Prostate gland (tissue), 2 donors: ENCODE results near the gene MCEMP1. TPM values are rescaled to one million over a fixed set of nuclear protein-coding genes. Genes with fewer than 3 reads are reported as not detected.

ENCODE experiments used
- DNase-seq: peaks from one replicate; pipeline ENCODE4 v3.0.0-alpha.2; 2019; ENCODE audit warnings: low spot score
- H3K27ac ChIP-seq, 2 donors: fragments of 200-600 bp; sonication (generic); 2 replicates each; pipeline ENCODE4 v1.5.1; 2017 to 2019
- H3K27me3 ChIP-seq: fragments of 200-600 bp; sonication (generic); replicated peaks from 2 replicates; pipeline ENCODE4 v1.5.1; 2019; ENCODE audit not compliant: insufficient read depth
- H3K36me3 ChIP-seq, 2 donors: fragments of 200-600 bp; sonication (generic); 1 replicate in 1 of 2; 2 replicates in 1 of 2; pipeline versions ENCODE4 v1.5.1 to v1.8.1; 2017 to 2019
- H3K4me1 ChIP-seq: fragments of 200-600 bp; sonication (generic); replicated peaks from 2 replicates; pipeline ENCODE4 v1.5.1; 2019
- H3K4me3 ChIP-seq, 2 donors: fragments of 200-600 bp; sonication (generic); 2 replicates each; pipeline ENCODE4 v1.5.1; 2017 to 2019
- H3K9me3 ChIP-seq: fragments of 200-600 bp; sonication (generic); 2 replicates; pipeline ENCODE4 v1.5.1; 2017
- POLR2A ChIP-seq: fragments of 450-650 bp; IDR thresholded peaks from one replicate; pipeline ENCODE4 v1.6.1; 2016; ENCODE audit warnings: antibody characterized with exemption, mild to moderate bottlenecking
- POLR2AphosphoS5 ChIP-seq: sonication (generic); formaldehyde crosslinking; IDR thresholded peaks from one replicate; pipeline ENCODE4 v1.6.1; 2017; ENCODE audit warnings: antibody characterized with exemption
- WGBS: methylation state at CpG from one replicate; pipeline ENCODE4 v1.1.5; 2018; 5-methylcytosine and 5-hydroxymethylcytosine counted together
- intact Hi-C: fragments of 100-400 bp; cut with DNase I; formaldehyde crosslinking; loops from one replicate; pipeline ENCODE4 v1.14.2; 2022
- total RNA-seq, 2 donors: library from RNA; depleted of rRNA; stranded (reverse); fragments of >200 nt; gene quantifications; one replicate each; pipeline ENCODE4 v1.1.0, GENCODE V29; 2016
- TF ChIP-seq, protein P1 (sequence below), 4 experiments: fragments of 200-600 bp in 2 of 4; fragments of 450-650 bp in 2 of 4; sonication (generic) in 2 of 4; IDR thresholded peaks; 1 replicate in 3 of 4; 2 replicates in 1 of 4; pipeline ENCODE4 v1.5.1; 2016 to 2019; ENCODE audit warnings: antibody characterized with exemption in 4 of 4, mild to moderate bottlenecking in 2 of 4, moderate library complexity in 2 of 4

The MCEMP1 gene
- total RNA-seq, 2 donors from 2014 or later: 0.28 TPM; not detected in 1

DNA sequence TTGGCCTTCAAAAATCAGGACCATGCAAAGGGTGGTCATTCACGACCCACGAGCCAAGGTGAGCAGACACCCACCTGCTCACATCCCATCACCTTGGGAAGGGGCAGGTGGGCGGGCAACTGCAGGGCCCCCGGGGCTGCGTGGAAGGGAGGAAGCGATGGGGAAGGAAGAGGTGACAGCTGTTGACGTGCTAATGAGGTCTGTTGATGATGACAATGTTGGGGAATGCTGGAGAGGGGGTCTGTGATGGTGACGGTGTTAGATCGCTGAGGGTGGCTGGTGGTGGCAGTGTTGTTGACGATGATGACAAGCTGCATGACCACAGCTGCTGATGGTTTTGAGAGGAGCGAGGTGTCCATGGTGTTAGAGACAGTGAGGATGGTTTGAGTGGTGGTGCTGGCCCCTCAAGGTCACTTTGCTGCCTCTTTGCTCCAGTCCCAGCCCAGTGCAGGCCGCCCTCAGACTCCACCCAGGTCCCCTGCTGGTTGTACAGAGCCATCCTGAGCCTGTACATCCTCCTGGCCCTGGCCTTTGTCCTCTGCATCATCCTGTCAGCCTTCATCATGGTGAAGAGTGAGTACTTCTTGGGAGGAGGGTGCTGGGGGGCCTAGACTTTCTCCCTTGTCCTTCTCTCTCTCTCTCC lies 900 bp downstream of the MCEMP1 start:
- no peak for DNase-seq
- intact Hi-C loops: loop anchor here (5.0 kb wide), 1 partner anchor 320 kb away; no protein-coding TSS in a partner anchor
- H3K9me3 ChIP-seq: no peaks in the 10 kb centered on the region
- no peaks in the 10 kb centered on the region for H3K27me3 ChIP-seq
- TF ChIP-seq POLR2A: no peak
- no peak for TF ChIP-seq POLR2AphosphoS5
- TF ChIP-seq, protein P1, sequence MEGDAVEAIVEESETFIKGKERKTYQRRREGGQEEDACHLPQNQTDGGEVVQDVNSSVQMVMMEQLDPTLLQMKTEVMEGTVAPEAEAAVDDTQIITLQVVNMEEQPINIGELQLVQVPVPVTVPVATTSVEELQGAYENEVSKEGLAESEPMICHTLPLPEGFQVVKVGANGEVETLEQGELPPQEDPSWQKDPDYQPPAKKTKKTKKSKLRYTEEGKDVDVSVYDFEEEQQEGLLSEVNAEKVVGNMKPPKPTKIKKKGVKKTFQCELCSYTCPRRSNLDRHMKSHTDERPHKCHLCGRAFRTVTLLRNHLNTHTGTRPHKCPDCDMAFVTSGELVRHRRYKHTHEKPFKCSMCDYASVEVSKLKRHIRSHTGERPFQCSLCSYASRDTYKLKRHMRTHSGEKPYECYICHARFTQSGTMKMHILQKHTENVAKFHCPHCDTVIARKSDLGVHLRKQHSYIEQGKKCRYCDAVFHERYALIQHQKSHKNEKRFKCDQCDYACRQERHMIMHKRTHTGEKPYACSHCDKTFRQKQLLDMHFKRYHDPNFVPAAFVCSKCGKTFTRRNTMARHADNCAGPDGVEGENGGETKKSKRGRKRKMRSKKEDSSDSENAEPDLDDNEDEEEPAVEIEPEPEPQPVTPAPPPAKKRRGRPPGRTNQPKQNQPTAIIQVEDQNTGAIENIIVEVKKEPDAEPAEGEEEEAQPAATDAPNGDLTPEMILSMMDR (IDR thresholded peaks at IDR 0.05): no peak
- no peaks in the 10 kb centered on the region for H3K4me1 ChIP-seq
- H3K36me3 ChIP-seq: no peaks in the 10 kb centered on the region
- no peak overlapping the region for H3K4me3 ChIP-seq
- WGBS: 57% methylated on average over 12 of the region's 12 CpGs
- H3K27ac ChIP-seq: no peak overlapping the region

DNA sequence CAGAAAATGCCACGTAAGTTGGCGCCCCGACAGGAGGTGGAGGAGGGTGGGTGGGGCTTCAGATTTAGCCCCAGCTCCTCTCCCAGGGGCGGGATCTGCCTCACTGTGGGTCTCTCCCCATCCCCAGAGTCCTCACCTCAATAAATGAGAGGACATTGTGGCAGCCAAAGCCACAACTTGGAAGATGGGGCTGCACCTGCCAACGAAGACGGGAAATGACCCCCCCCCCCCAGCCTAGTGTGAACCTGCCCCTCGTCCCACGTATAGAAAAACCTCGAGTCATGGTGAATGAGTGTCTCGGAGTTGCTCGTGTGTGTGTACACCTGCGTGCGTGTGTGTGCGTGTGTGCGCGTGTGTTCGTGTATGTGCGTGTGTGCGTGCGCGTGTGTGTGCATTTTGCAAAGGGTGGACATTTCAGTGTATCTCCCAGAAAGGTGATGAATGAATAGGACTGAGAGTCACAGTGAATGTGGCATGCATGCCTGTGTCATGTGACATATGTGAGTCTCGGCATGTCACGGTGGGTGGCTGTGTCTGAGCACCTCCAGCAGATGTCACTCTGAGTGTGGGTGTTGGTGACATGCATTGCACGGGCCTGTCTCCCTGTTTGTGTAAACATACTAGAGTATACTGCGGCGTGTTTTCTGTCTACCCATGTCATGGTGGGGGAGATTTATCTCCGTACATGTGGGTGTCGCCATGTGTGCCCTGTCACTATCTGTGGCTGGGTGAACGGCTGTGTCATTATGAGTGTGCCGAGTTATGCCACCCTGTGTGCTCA lies 2.3 kb downstream of the MCEMP1 start:
- no peak overlapping the region for H3K27ac ChIP-seq
- no peaks in the 10 kb centered on the region for H3K9me3 ChIP-seq
- H3K27me3 ChIP-seq: no peaks in the 10 kb centered on the region
- intact Hi-C loops: loop anchor here (5.0 kb wide), 1 partner anchor 322 kb away; no protein-coding TSS in a partner anchor
- H3K36me3 ChIP-seq: peaks cover 0 to 8% of the 10 kb centered on the region in 2 donors
- 39% methylated on average over 30 of the region's 30 CpGs for WGBS
- no peak overlapping the region for H3K4me3 ChIP-seq
- H3K4me1 ChIP-seq: no peaks in the 10 kb centered on the region
- no peak for TF ChIP-seq POLR2A
- TF ChIP-seq POLR2AphosphoS5: no peak
- TF ChIP-seq, protein P1 (IDR thresholded peaks at IDR 0.05): peak in 1 of 4 experiments; percentile 23
- DNase-seq: peak; percentile 17

DNA sequence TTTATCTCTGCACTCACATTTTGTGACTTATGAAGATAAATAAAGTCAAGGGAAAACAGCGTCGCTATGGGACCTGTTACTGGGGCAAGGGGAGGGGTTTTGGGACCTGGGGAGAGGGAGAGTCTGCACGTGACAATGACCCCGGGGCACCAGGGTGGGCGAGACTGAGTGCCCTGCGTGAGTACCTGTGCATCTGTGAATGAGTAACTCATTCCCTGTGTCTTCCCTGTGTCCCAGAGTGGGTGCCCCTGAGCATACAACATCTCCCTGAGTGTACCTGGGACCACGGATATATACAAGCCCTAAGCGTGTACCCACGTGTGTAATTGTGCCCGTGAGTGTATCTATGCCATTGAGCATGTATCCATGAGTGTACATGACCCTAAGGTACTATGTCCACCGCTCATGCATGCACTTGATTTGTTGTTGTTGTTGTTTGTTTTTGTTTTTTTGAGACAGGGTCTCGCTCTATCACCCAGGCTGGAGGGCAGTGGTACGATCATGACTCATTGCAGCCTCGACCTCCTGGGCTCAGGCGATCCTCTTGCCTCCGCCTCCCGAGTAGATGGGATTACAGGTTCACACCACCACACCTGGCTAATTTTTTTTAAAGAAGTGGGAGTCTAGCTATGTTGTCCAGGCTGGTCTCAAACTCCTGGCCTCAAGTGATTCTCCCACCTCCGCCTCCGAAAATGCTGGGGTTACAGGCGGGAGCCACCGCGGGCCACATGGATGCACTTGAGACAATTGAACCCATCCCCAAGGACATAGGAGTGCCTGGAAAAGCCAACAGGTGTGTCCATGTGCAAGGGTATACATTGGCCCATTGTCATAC lies 3.1 kb downstream of the MCEMP1 start:
- H3K27ac ChIP-seq: no peak overlapping the region

DNA sequence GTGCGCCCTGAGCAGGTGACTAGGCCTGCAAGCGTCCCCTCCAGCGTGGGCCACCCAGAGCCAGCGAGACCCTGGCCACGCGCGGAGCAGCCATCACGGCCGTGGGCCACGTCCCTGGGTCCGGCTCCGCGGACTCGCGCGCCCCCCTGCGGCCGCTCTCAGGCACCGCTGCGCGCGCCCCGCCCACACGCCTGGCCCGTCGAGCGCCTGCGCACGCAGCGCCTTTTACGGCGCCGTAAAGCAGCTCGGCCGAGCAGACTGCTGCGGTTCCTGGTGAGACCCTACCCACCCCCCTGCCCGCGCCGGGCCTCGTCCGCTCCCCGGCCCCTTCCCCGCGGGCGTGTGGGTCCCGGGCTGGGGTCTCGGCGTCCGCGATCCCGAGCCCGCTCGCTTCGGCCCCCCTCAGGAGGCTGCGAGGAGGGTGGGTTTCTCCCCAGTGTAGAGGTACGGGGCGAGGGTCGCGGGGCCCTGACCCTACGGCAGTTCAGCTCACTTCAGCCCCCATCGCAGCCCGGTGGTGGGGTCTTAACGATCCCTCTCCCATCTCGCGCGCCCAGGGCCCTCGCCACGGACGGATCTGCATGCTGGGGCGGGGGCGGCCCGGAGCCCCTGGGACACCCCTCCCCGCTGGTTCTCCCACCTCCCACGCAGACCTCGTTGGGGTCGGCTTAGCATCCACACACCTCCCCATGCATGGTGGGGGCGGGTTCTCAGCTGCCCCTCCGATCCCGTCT lies 3.9 kb downstream of the MCEMP1 start, which contains the start of gene TRAPPC5:
TSS of gene TRAPPC5 (plus strand) at position 228 of the 734 bp plus-strand sequence. CDS start 1,421 bp downstream, outside the sequence.
- Histone ChIP-seq H3K4me3 (peak within 1 kb of the TSS; percentile 100), H3K36me3 (peaks cover 0 to 10% of the 10 kb centered on the region in 2 donors), H3K27me3 (no peaks in the 10 kb centered on the region), H3K4me1 (no peaks in the 10 kb centered on the region), H3K9me3 (no peaks in the 10 kb centered on the region), H3K27ac (peak within 1 kb of the TSS; percentile 90 to 91)
- DNase-seq: peak; percentile 78
- intact Hi-C loops: no loop called here
- WGBS: under 1% methylated on average over 45 of the region's 79 CpGs
- TF ChIP-seq POLR2AphosphoS5 (peak; percentile 79), POLR2A (peak; percentile 78)
- TF ChIP-seq, protein P1 (IDR thresholded peaks at IDR 0.05): peak; percentile 93 to 100 (median 98)

More for the DNA sequence above, 3.1 kb downstream of the MCEMP1 start:
- DNase-seq: no peak
- no peaks in the 10 kb centered on the region for H3K9me3 ChIP-seq
- intact Hi-C loops: loop anchor here (5.0 kb wide), 1 partner anchor 323 kb away; no protein-coding TSS in a partner anchor
- TF ChIP-seq POLR2AphosphoS5: no peak
- TF ChIP-seq, protein P1 (IDR thresholded peaks at IDR 0.05): no peak
- no peak for TF ChIP-seq POLR2A
- H3K4me3 ChIP-seq: peak overlapping the region; percentile 100
- H3K4me1 ChIP-seq: no peaks in the 10 kb centered on the region
- peaks cover 0 to 10% of the 10 kb centered on the region in 2 donors for H3K36me3 ChIP-seq
- 42% methylated on average over 22 of the region's 22 CpGs for WGBS
- H3K27me3 ChIP-seq: no peaks in the 10 kb centered on the region
